Activated CD4-positive, alpha-beta T cell treated with anti-CD3 and anti-CD28 coated beads, Interleukin-2, amount 10 ng/mL, durations not matched to agents 24 days and 14 days (primary cell): ENCODE data around the gene ETV4. TPM values are rescaled to one million over a fixed set of nuclear protein-coding genes. Genes with fewer than 3 reads are reported as not detected.
A peak's percentile ranks its signal among the peaks of the same experiment; 100 is the strongest.

Source experiments
- DNase-seq: peaks from one replicate; pipeline ENCODE4 v3.0.0; 2022
- H3K27ac Mint-ChIP-seq: one replicate; pipeline ENCODE4 v1.8.0; 2022; ENCODE audit warnings: mild to moderate bottlenecking, mixed read lengths
- H3K27me3 Mint-ChIP-seq: one replicate; pipeline ENCODE4 v1.8.0; 2022; ENCODE audit warnings: mixed read lengths
- H3K36me3 Mint-ChIP-seq: one replicate; pipeline ENCODE4 v1.8.0; 2022; ENCODE audit warnings: low read depth, mild to moderate bottlenecking, mixed read lengths
- H3K4me1 Mint-ChIP-seq: one replicate; pipeline ENCODE4 v1.8.0; 2021; ENCODE audit warnings: mixed read lengths
- H3K4me3 Mint-ChIP-seq: one replicate; pipeline ENCODE4 v1.8.0; 2022; ENCODE audit warnings: mild to moderate bottlenecking, moderate library complexity, mixed read lengths
- H3K9me3 Mint-ChIP-seq: one replicate; pipeline ENCODE4 v1.8.0; 2021; ENCODE audit warnings: mixed read lengths
- intact Hi-C: fragments of 100-400 bp; cut with micrococcal nuclease; formaldehyde crosslinking; loops from one replicate; pipeline ENCODE4 v1.15.1; 2023
- total RNA-seq: library from RNA; stranded (reverse); gene quantifications from 2 replicates; pipeline ENCODE4 v1.2.3, GENCODE V29; 2022

The ETV4 gene
- total RNA-seq, 1 donor from 2014 or later, result 7.7 TPM

DNA sequence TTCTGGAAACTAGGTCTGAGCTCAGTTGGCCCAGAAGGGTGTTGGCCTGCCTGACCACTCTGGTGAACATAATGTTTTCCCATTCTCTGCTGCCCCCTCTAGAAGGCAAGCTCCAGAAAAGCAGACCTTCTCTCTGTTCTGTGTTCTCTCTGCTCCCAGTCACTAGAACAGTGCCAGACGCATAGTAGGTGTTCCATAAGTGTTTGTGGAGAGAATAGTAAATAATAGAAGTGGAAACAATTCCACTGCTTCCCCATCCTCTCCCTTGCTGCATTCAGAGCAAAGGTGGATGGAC lies 32.2 kb upstream of the ETV4 start:
- Mint-ChIP-seq H3K4me3 (peak overlapping the region; percentile 25), H3K36me3 (no peaks in the 10 kb centered on the region), H3K27me3 (peaks cover 7% of the 10 kb centered on the region), H3K9me3 (no peaks in the 10 kb centered on the region), H3K27ac (peak overlapping the region; percentile 72), H3K4me1 (peaks cover 21% of the 10 kb centered on the region)
- intact Hi-C loops, result no loop called here
- DNase-seq, result no peak

DNA sequence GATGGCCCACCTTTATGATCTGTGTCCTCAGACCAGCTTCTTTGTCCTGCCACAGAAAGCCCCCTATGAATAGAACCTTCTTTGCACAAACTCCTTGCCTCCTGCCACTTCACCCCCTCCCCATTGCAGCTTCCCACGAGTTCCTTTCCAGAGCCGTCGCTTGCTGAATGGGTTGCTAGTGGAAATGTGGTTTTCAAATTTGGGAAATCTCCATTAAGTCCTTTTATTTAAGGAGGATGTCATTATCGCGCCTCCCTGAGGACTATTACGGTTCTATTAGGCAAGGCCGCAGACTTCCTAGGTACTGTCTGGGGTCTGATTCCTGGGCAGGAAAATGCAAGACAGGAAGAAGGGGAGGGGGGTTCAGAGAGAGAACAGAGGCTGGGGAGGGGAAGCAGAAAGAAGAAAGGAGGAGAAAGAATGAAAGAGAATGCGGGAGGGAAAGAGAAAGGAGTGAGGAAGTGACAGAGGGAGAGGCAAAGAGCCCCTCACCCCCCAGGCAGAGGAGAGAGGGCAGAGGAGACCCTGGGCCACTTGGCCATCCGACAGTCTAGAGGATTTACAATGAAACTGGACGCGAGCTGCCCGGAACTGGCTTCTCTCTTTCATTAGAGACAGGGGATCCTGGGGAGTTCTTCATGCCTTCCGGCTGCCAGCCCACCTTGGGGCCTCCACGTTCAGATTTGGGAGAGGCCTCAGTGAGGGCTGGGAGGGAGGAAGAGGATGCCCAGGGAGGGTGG lies 31.7 kb upstream of the ETV4 start:
- no peak overlapping the region for H3K27ac Mint-ChIP-seq
- no peaks in the 10 kb centered on the region for H3K9me3 Mint-ChIP-seq
- H3K36me3 Mint-ChIP-seq, result no peaks in the 10 kb centered on the region
- H3K27me3 Mint-ChIP-seq, result peaks cover 5% of the 10 kb centered on the region
- H3K4me3 Mint-ChIP-seq, result no peak overlapping the region
- DNase-seq, result no peak
- H3K4me1 Mint-ChIP-seq, result peaks cover 21% of the 10 kb centered on the region
- intact Hi-C loops, result no loop called here

DNA sequence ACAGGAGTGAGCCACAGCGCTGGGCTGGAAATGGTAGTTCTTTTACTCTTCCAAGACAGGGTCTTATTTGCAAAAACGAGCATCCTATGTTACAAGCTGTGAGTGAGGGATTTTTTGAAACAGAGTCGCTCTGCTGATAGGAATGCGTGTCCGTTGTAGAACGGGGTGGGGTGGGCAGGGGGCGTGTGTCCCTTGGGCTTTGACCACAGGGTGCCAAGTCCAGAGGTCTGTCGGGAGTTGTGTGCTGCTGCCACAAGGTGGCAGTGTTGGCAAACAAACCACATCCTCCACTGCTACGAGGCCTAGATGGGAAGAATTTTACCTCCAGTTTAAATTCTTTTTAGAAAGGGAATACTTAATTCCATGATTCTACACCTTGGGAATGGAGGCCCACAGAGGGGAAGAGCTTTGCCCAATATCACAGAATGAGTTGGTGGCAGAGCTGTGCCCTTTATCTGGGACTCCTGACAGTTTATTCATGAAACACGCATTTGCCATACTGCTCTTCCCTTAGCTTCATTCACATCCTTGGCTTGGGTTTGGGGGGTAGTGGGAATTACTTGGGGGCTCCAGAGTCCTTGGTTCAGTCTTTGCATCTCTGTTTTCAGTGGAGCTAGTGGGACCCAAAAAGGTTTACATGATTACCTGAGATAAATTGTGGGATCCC lies 30.6 kb upstream of the ETV4 start:
- no peak overlapping the region for H3K4me3 Mint-ChIP-seq
- no peak overlapping the region for H3K27ac Mint-ChIP-seq
- H3K9me3 Mint-ChIP-seq, result no peaks in the 10 kb centered on the region
- intact Hi-C loops, result loop anchor here (1.0 kb wide), 2 partner anchors 98 to 184 kb away; no protein-coding TSS in a partner anchor
- H3K36me3 Mint-ChIP-seq, result no peaks in the 10 kb centered on the region
- H3K27me3 Mint-ChIP-seq, result peaks cover 2% of the 10 kb centered on the region
- peak; percentile 90 for DNase-seq
- H3K4me1 Mint-ChIP-seq, result peaks cover 23% of the 10 kb centered on the region

DNA sequence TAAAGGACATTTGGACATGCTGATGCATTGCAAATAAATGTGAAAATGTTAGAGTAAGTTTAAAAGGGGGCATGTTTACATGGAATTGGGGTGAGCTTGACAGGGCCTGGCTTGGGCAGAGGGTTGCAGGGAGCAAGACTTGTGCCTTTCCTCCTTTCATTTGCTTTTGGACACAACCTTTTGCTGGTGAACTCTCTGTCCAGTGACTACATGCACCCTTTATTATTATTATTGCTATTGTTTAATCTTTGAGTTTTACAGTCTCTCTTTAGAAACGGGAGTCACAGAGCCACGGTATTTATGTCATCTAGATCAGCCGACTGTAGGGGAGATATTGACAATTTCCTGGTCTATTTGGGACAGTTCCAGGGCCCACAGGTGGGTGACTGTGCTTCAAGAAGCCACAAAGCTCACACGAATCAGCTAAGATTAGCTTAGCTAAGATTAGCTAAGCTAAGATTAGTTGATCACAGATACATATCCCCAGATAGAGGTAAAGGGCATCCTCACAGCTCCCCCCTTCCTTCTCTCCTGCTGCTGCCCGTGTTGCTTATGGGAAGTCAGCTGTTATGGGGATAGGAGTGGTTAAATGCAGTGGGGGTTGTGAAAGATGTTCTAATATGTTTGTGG lies 28.9 kb upstream of the ETV4 start:
- no peaks in the 10 kb centered on the region for H3K9me3 Mint-ChIP-seq
- peaks cover 23% of the 10 kb centered on the region for H3K4me1 Mint-ChIP-seq
- DNase-seq, result no peak
- no peak overlapping the region for H3K4me3 Mint-ChIP-seq
- intact Hi-C loops, result no loop called here
- H3K27me3 Mint-ChIP-seq, result no peaks in the 10 kb centered on the region
- H3K36me3 Mint-ChIP-seq, result no peaks in the 10 kb centered on the region
- H3K27ac Mint-ChIP-seq, result no peak overlapping the region

GRCh38 chr17:43574348-43574747 lies 28.2 kb upstream of the ETV4 start:
- H3K27ac Mint-ChIP-seq, result no peak overlapping the region
- intact Hi-C loops, result no loop called here
- no peaks in the 10 kb centered on the region for H3K27me3 Mint-ChIP-seq
- peaks cover 18% of the 10 kb centered on the region for H3K4me1 Mint-ChIP-seq
- no peaks in the 10 kb centered on the region for H3K36me3 Mint-ChIP-seq
- H3K9me3 Mint-ChIP-seq, result no peaks in the 10 kb centered on the region
- no peak for DNase-seq
- no peak overlapping the region for H3K4me3 Mint-ChIP-seq

- no peaks in the 10 kb centered on the region for H3K27me3 Mint-ChIP-seq
- H3K27ac Mint-ChIP-seq, result no peak overlapping the region
- intact Hi-C loops, result no loop called here
These were observed 27.6 kb upstream of the ETV4 start for GRCh38 chr17:43573579-43574321.

GRCh38 chr17:43572368-43572980 lies 26.3 kb upstream of the ETV4 start:
- H3K4me1 Mint-ChIP-seq, result peaks cover 4% of the 10 kb centered on the region
- H3K4me3 Mint-ChIP-seq, result no peak overlapping the region
- H3K27ac Mint-ChIP-seq, result no peak overlapping the region
- intact Hi-C loops, result no loop called here
- H3K27me3 Mint-ChIP-seq, result no peaks in the 10 kb centered on the region
- no peaks in the 10 kb centered on the region for H3K9me3 Mint-ChIP-seq
- H3K36me3 Mint-ChIP-seq, result no peaks in the 10 kb centered on the region
- DNase-seq, result no peak

More at GRCh38 chr17:43573579-43574321, 27.6 kb upstream of the ETV4 start:
- H3K4me1 Mint-ChIP-seq, result peaks cover 12% of the 10 kb centered on the region
- DNase-seq, result no peak
- H3K36me3 Mint-ChIP-seq, result no peaks in the 10 kb centered on the region
- no peak overlapping the region for H3K4me3 Mint-ChIP-seq
- no peaks in the 10 kb centered on the region for H3K9me3 Mint-ChIP-seq

DNA sequence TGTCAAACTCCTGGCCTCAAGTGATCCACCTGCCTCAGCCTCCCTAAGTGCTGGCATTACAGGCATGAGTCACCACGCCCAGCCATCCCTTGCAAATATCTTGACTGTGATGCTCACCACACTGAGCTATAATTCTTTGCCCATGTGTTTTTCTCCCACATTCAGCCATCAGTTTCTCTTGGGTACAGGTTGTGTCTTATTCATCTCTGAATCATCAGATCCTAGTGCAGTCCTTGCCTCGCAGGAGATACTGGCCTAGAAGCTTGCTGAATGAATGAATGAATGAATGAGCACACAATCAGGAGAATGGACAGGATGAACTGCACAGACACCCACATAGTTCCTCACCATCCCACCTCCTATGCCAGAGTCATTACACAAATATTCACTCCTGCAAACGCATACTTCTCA lies 24.4 kb upstream of the ETV4 start:
- DNase-seq, result no peak
- no peaks in the 10 kb centered on the region for H3K27me3 Mint-ChIP-seq
- no peak overlapping the region for H3K27ac Mint-ChIP-seq
- no peaks in the 10 kb centered on the region for H3K9me3 Mint-ChIP-seq
- no peak overlapping the region for H3K4me3 Mint-ChIP-seq
- intact Hi-C loops, result no loop called here
- H3K4me1 Mint-ChIP-seq, result peaks cover 2% of the 10 kb centered on the region
- H3K36me3 Mint-ChIP-seq, result no peaks in the 10 kb centered on the region

GRCh38 chr17:43568506-43569082 lies 22.5 kb upstream of the ETV4 start:
- DNase-seq, result no peak
- peaks cover 8% of the 10 kb centered on the region for H3K27me3 Mint-ChIP-seq
- no peaks in the 10 kb centered on the region for H3K36me3 Mint-ChIP-seq
- intact Hi-C loops, result no loop called here
- peaks cover 2% of the 10 kb centered on the region for H3K4me1 Mint-ChIP-seq
- no peak overlapping the region for H3K4me3 Mint-ChIP-seq
- no peaks in the 10 kb centered on the region for H3K9me3 Mint-ChIP-seq
- H3K27ac Mint-ChIP-seq, result no peak overlapping the region

- DNase-seq, result no peak
- Mint-ChIP-seq H3K9me3 (no peaks in the 10 kb centered on the region), H3K36me3 (no peaks in the 10 kb centered on the region), H3K4me3 (no peak overlapping the region), H3K27me3 (peaks cover 26% of the 10 kb centered on the region), H3K27ac (no peak overlapping the region), H3K4me1 (no peaks in the 10 kb centered on the region)
- intact Hi-C loops, result no loop called here
These were observed 17.8 kb upstream of the ETV4 start for GRCh38 chr17:43563600-43564594.

DNA sequence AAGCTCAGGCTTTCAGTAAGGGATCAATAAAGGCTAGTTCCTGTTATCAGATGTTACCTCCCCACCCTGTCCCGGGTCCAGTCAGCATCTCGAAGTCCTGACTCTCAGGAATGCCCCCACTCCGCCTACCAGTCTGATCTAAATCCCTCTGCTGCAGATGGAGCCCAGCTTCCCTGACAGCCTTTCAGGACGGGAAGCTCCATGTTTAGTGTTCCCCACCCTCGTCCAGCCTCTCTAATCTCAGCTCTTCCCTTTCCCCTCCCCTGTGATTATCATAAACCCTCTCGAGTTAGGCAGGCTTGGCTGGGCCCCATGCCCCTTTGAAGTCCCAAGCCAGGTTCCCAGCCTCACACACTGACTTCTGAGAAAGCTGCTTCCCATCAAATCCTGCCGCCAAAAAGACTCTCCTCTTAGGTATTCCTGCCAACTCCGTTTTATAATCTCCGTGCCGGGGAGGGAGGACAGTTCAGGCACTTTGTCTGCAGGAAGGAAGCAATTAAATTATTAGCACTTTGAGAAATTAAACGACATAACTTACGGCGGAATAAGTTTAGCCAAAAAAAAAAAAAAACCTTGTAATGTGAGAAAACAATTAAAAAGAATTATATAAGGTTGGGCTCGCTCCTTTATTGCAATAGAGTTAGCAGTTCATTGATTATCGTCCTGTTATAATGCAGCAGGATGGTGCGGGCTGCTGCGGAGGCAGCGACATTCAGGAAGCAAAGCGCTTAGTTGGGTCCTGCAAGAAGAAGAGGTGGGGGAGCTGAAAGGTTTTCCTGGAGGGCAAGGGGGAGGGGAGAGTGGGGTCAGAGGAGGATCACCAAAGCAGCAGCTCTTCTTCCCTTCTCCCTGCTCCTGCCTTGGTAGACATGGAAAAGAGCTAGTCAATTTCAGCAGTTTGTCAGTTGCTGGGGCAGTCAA lies 16.8 kb upstream of the ETV4 start:
- DNase-seq, result no peak
- Mint-ChIP-seq H3K9me3 (no peaks in the 10 kb centered on the region), H3K4me3 (no peak overlapping the region), H3K27ac (no peak overlapping the region), H3K4me1 (no peaks in the 10 kb centered on the region), H3K36me3 (no peaks in the 10 kb centered on the region), H3K27me3 (peaks cover 26% of the 10 kb centered on the region)
- intact Hi-C loops, result no loop called here
